WTC11 (cell line): Measurements from ENCODE around the gene SEC61A1. TPM values are rescaled to one million over a fixed set of nuclear protein-coding genes. Genes with fewer than 3 reads are reported as not detected.

Source experiments
- ATAC-seq: fragments of 200-7000 bp; cut with Tn5 transposase; 2 replicates; pipeline ENCODE4 v1.10.0; 2021; ENCODE audit warnings: mild to moderate bottlenecking, moderate library complexity
- CTCF ChIA-PET: fragments of 300-600 bp; sonication (Branson Sonifier 250); formaldehyde crosslinking; loops from one replicate; lab custom pipeline; 2021; ENCODE audit warnings: antibody characterized with exemption; lab: Charles Lee
- POLR2A ChIA-PET: fragments of 350-600 bp; sonication (Branson Sonifier 250); formaldehyde crosslinking; loops from one replicate; lab custom pipeline; 2021; ENCODE audit warnings: antibody characterized with exemption; lab: Charles Lee
- DNase-seq: peaks from one replicate; pipeline ENCODE4 v3.0.0; 2021; ENCODE audit warnings: low spot score
- H3K27ac Mint-ChIP-seq: 2 replicates; pipeline ENCODE4 v1.8.0; 2021; ENCODE audit warnings: mixed read lengths
- H3K27me3 Mint-ChIP-seq: 2 replicates; pipeline ENCODE4 v1.8.0; 2021; ENCODE audit warnings: low read depth, mild to moderate bottlenecking, moderate library complexity, mixed read lengths
- H3K36me3 Mint-ChIP-seq: 2 replicates; pipeline ENCODE4 v1.8.0; 2021; ENCODE audit warnings: mixed read lengths
- H3K4me1 Mint-ChIP-seq: 2 replicates; pipeline ENCODE4 v1.8.0; 2022; ENCODE audit warnings: mixed read lengths
- H3K4me3 Mint-ChIP-seq: 2 replicates; pipeline ENCODE4 v1.8.0; 2021; ENCODE audit warnings: mild to moderate bottlenecking, moderate library complexity, mixed read lengths
- H3K9me3 Mint-ChIP-seq: 2 replicates; pipeline ENCODE4 v1.8.0; 2021; ENCODE audit warnings: mixed read lengths
- ATF1 ChIP-seq: sonication (generic); formaldehyde crosslinking; IDR thresholded peaks from 2 replicates; pipeline ENCODE4 v1.8.1; 2023; ENCODE audit warnings: mild to moderate bottlenecking, moderate library complexity, missing genetic modification reagents
- ELF4 ChIP-seq: sonication (generic); formaldehyde crosslinking; IDR thresholded peaks from 2 replicates; pipeline ENCODE4 v1.8.1; 2022; ENCODE audit warnings: low read depth, mild to moderate bottlenecking, moderate library complexity, missing genetic modification reagents
- FOXJ3 ChIP-seq: sonication (generic); formaldehyde crosslinking; IDR thresholded peaks from 2 replicates; pipeline ENCODE4 v1.9.0; 2021; ENCODE audit warnings: missing genetic modification reagents, mild to moderate bottlenecking, borderline replicate concordance
- FOXP1 ChIP-seq: sonication (generic); formaldehyde crosslinking; IDR thresholded peaks from 2 replicates; pipeline ENCODE4 v1.8.0; 2022; ENCODE audit warnings: missing genetic modification reagents, mild to moderate bottlenecking, moderate library complexity, borderline replicate concordance
- GABPB1 ChIP-seq: sonication (generic); formaldehyde crosslinking; IDR thresholded peaks from 2 replicates; pipeline ENCODE4 v1.8.1; 2023; ENCODE audit warnings: mild to moderate bottlenecking, missing genetic modification reagents
- IRF2 ChIP-seq: sonication (generic); formaldehyde crosslinking; IDR thresholded peaks from 2 replicates; pipeline ENCODE4 v1.8.0; 2022; ENCODE audit warnings: low read depth, missing genetic modification reagents, borderline replicate concordance
- JAZF1 ChIP-seq: fragments of 250-450 bp; sonication (Bioruptor Pico); IDR thresholded peaks from 2 replicates; pipeline ENCODE4 v1.9.0; 2021; ENCODE audit warnings: moderate library complexity, mild to moderate bottlenecking, inconsistent platforms
- NFE2L1 ChIP-seq: sonication (generic); formaldehyde crosslinking; IDR thresholded peaks from 2 replicates; pipeline ENCODE4 v1.8.1; 2023; ENCODE audit warnings: missing genetic modification reagents
- NR1H2 ChIP-seq: sonication (generic); formaldehyde crosslinking; IDR thresholded peaks from 2 replicates; pipeline ENCODE4 v1.9.0; 2021; ENCODE audit warnings: mild to moderate bottlenecking, moderate library complexity, missing genetic modification reagents
- NR3C1 ChIP-seq: sonication (generic); formaldehyde crosslinking; conservative IDR thresholded peaks from 2 replicates; pipeline ENCODE4 v1.8.1; 2023; ENCODE audit warnings: low read depth, mild to moderate bottlenecking, missing genetic modification reagents
- SMAD4 ChIP-seq: sonication (generic); formaldehyde crosslinking; IDR thresholded peaks from 2 replicates; pipeline ENCODE4 v1.8.0; 2022; ENCODE audit warnings: mild to moderate bottlenecking, missing genetic modification reagents
- SP1 ChIP-seq: sonication (generic); formaldehyde crosslinking; conservative IDR thresholded peaks from 2 replicates; pipeline ENCODE4 v1.8.1; 2022; ENCODE audit warnings: missing genetic modification reagents
- TCF7 ChIP-seq: sonication (generic); formaldehyde crosslinking; IDR thresholded peaks from 2 replicates; pipeline ENCODE4 v1.8.0; 2022; ENCODE audit warnings: mild to moderate bottlenecking, low read depth, missing genetic modification reagents, moderate library complexity
- ZNF423 ChIP-seq: fragments of 250-450 bp; sonication (Bioruptor Pico); IDR thresholded peaks from 2 replicates; pipeline ENCODE4 v2.1.2; 2022; ENCODE audit warnings: mild to moderate bottlenecking, moderate library complexity
- total RNA-seq: library from RNA; stranded (reverse); gene quantifications from 3 replicates; pipeline ENCODE4 v1.2.3, GENCODE V29; 2021
- TF ChIP-seq, protein P1 (sequence below): sonication (generic); formaldehyde crosslinking; IDR thresholded peaks from 2 replicates; pipeline ENCODE4 v1.8.1; 2023; ENCODE audit warnings: mild to moderate bottlenecking, missing genetic modification reagents, moderate library complexity
- TF ChIP-seq, protein P2 (sequence below): fragments of 250-450 bp; sonication (Bioruptor Pico); conservative IDR thresholded peaks from 2 replicates; pipeline ENCODE4 v1.9.0; 2021; ENCODE audit warnings: mild to moderate bottlenecking
- TF ChIP-seq, protein P3 (sequence below): fragments of 250-450 bp; sonication (Bioruptor Pico); IDR thresholded peaks from 2 replicates; pipeline ENCODE4 v2.1.2; 2022; ENCODE audit warnings: mild to moderate bottlenecking, moderate library complexity
- TF ChIP-seq, protein P4 (sequence below): sonication (generic); formaldehyde crosslinking; IDR thresholded peaks from 2 replicates; pipeline ENCODE4 v1.8.1; 2022; ENCODE audit warnings: missing genetic modification reagents, borderline replicate concordance
- TF ChIP-seq, protein P5 (sequence below): sonication (generic); formaldehyde crosslinking; IDR thresholded peaks from 2 replicates; pipeline ENCODE4 v1.8.0; 2022; ENCODE audit warnings: mild to moderate bottlenecking, missing genetic modification reagents
- TF ChIP-seq, protein P6 (sequence below): sonication (generic); formaldehyde crosslinking; IDR thresholded peaks from 2 replicates; pipeline ENCODE4 v1.8.1; 2023; ENCODE audit warnings: mild to moderate bottlenecking, missing genetic modification reagents, moderate library complexity
- TF ChIP-seq, protein P7 (sequence below): fragments of 250-450 bp; sonication (Bioruptor Pico); IDR thresholded peaks from 2 replicates; pipeline ENCODE4 v1.9.0; 2021; ENCODE audit warnings: mild to moderate bottlenecking, borderline replicate concordance

SEC61A1 gene
- total RNA-seq, 1 experiment from 2014 or later, result 152 TPM

DNA sequence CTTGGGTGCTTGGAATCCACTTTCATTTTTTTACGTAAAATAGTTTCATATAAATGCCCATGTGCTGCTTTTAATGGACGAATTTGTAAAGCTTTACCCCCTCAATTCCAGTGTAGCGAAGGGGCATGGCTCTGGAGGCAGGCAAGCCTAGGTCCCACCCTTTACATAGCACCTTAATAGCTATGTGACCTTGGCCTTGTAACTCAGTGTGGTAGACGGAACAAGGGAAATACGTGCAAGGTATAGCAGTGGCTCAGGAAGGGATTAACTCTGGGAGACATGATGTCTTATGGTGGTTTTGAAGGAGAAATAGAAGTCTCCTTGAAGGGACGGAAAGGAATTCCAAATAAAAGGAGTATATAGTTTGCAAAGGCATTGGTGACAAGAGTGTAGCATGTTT lies 1.4 kb downstream of the SEC61A1 start:
- POLR2A ChIA-PET, result no interaction called here
- peak overlapping the region; percentile 99 for H3K4me3 Mint-ChIP-seq
- no peak for TF ChIP-seq JAZF1 (CRISPR knock-in tag)
- no peak for TF ChIP-seq IRF2 (CRISPR knock-in tag)
- TF ChIP-seq NFE2L1, result no peak
- TF ChIP-seq, protein P1, sequence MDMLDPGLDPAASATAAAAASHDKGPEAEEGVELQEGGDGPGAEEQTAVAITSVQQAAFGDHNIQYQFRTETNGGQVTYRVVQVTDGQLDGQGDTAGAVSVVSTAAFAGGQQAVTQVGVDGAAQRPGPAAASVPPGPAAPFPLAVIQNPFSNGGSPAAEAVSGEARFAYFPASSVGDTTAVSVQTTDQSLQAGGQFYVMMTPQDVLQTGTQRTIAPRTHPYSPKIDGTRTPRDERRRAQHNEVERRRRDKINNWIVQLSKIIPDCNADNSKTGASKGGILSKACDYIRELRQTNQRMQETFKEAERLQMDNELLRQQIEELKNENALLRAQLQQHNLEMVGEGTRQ (CRISPR knock-in tag), result no peak
- no peak for TF ChIP-seq ATF1
- TF ChIP-seq NR3C1 (CRISPR knock-in tag), result no peak
- no peak for TF ChIP-seq SMAD4 (CRISPR knock-in tag)
- TF ChIP-seq, protein P2, sequence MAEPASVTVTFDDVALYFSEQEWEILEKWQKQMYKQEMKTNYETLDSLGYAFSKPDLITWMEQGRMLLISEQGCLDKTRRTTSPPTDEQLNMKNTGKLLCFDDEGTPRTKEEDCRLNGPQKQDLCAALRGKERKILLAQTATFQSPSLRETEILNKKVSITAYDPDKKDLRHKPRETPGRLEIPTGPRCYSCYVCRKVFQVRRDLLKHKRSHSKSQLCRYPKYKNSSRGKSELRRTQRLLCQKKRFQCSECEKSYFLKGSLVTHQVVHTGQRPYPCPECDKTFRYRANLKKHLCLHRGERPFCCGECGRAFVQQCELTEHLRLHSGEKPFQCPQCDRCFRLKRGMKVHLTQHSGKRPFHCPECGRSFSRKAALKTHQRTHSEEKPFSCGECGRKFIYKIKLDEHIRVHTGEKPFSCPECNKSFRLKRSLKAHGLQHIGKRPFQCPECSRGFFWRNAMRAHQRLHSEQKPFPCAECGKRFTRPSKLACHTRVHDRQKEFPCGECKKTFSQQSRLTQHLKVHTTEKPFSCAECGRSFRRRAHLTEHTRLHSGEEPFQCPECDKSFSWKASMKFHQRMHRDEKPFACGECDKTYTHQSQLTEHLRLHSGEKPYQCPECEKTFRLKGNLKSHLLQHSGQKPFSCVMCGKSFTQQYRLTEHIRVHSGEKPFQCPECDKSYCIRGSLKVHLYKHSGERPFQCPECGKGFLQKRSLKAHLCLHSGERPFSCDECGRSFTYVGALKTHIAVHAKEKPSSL (CRISPR knock-in tag), result no peak
- no peak for TF ChIP-seq FOXJ3 (CRISPR knock-in tag)
- TF ChIP-seq ZNF423, result no peak
- TF ChIP-seq SP1 (CRISPR knock-in tag), result no peak
- TF ChIP-seq, protein P3, sequence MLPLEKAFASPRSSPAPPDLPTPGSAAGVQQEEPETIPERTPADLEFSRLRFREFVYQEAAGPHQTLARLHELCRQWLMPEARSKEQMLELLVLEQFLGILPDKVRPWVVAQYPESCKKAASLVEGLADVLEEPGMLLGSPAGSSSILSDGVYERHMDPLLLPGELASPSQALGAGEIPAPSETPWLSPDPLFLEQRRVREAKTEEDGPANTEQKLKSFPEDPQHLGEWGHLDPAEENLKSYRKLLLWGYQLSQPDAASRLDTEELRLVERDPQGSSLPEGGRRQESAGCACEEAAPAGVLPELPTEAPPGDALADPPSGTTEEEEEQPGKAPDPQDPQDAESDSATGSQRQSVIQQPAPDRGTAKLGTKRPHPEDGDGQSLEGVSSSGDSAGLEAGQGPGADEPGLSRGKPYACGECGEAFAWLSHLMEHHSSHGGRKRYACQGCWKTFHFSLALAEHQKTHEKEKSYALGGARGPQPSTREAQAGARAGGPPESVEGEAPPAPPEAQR (CRISPR knock-in tag), result no peak
- TF ChIP-seq, protein P4, sequence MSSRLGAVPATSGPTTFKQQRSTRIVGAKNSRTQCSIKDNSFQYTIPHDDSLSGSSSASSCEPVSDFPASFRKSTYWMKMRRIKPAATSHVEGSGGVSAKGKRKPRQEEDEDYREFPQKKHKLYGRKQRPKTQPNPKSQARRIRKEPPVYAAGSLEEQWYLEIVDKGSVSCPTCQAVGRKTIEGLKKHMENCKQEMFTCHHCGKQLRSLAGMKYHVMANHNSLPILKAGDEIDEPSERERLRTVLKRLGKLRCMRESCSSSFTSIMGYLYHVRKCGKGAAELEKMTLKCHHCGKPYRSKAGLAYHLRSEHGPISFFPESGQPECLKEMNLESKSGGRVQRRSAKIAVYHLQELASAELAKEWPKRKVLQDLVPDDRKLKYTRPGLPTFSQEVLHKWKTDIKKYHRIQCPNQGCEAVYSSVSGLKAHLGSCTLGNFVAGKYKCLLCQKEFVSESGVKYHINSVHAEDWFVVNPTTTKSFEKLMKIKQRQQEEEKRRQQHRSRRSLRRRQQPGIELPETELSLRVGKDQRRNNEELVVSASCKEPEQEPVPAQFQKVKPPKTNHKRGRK (CRISPR knock-in tag), result no peak
- no peak for TF ChIP-seq TCF7
- TF ChIP-seq, all 79 proteins: peak for 0
- DNase-seq (no peak), ATAC-seq (no peak)
- Mint-ChIP-seq H3K27ac (peak overlapping the region; percentile 5), H3K9me3 (no peaks in the 10 kb centered on the region), H3K27me3 (no peaks in the 10 kb centered on the region), H3K4me1 (peaks cover 25% of the 10 kb centered on the region), H3K36me3 (peaks cover 47% of the 10 kb centered on the region)
- CTCF ChIA-PET, result no interaction called here

DNA sequence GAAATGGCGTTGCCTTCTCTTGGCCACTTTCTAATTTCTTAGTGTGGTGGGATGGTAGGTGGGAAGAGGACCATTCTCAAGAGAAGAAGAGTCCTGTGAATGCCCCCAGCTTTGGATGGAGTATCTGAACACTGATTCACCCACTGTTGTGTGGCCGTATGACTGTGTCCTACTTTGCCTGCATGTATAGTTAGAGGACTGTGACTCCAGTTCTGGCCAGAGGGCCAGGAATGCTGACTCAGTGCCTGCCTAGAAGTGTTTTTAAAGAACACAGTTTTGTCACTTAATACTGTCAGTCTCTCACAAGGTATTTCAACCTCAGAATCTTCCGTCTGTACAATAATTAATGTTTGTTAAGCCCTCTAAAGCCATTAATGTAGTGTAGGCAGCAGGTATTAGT lies 2.1 kb downstream of the SEC61A1 start:
- no peak for ATAC-seq
- TF ChIP-seq ELF4 (CRISPR knock-in tag) (no peak), GABPB1 (CRISPR knock-in tag) (no peak), JAZF1 (CRISPR knock-in tag) (no peak), FOXP1 (CRISPR knock-in tag) (no peak), NR1H2 (CRISPR knock-in tag) (no peak)
- TF ChIP-seq, protein P5, sequence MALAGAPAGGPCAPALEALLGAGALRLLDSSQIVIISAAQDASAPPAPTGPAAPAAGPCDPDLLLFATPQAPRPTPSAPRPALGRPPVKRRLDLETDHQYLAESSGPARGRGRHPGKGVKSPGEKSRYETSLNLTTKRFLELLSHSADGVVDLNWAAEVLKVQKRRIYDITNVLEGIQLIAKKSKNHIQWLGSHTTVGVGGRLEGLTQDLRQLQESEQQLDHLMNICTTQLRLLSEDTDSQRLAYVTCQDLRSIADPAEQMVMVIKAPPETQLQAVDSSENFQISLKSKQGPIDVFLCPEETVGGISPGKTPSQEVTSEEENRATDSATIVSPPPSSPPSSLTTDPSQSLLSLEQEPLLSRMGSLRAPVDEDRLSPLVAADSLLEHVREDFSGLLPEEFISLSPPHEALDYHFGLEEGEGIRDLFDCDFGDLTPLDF (CRISPR knock-in tag), result no peak
- TF ChIP-seq, protein P6, sequence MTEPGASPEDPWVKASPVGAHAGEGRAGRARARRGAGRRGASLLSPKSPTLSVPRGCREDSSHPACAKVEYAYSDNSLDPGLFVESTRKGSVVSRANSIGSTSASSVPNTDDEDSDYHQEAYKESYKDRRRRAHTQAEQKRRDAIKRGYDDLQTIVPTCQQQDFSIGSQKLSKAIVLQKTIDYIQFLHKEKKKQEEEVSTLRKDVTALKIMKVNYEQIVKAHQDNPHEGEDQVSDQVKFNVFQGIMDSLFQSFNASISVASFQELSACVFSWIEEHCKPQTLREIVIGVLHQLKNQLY (CRISPR knock-in tag), result no peak
- TF ChIP-seq, protein P7, sequence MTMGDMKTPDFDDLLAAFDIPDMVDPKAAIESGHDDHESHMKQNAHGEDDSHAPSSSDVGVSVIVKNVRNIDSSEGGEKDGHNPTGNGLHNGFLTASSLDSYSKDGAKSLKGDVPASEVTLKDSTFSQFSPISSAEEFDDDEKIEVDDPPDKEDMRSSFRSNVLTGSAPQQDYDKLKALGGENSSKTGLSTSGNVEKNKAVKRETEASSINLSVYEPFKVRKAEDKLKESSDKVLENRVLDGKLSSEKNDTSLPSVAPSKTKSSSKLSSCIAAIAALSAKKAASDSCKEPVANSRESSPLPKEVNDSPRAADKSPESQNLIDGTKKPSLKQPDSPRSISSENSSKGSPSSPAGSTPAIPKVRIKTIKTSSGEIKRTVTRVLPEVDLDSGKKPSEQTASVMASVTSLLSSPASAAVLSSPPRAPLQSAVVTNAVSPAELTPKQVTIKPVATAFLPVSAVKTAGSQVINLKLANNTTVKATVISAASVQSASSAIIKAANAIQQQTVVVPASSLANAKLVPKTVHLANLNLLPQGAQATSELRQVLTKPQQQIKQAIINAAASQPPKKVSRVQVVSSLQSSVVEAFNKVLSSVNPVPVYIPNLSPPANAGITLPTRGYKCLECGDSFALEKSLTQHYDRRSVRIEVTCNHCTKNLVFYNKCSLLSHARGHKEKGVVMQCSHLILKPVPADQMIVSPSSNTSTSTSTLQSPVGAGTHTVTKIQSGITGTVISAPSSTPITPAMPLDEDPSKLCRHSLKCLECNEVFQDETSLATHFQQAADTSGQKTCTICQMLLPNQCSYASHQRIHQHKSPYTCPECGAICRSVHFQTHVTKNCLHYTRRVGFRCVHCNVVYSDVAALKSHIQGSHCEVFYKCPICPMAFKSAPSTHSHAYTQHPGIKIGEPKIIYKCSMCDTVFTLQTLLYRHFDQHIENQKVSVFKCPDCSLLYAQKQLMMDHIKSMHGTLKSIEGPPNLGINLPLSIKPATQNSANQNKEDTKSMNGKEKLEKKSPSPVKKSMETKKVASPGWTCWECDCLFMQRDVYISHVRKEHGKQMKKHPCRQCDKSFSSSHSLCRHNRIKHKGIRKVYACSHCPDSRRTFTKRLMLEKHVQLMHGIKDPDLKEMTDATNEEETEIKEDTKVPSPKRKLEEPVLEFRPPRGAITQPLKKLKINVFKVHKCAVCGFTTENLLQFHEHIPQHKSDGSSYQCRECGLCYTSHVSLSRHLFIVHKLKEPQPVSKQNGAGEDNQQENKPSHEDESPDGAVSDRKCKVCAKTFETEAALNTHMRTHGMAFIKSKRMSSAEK (CRISPR knock-in tag), result no peak
- TF ChIP-seq, protein P2 (CRISPR knock-in tag), result no peak

More for the DNA sequence above, 2.1 kb downstream of the SEC61A1 start:
- peak overlapping the region; percentile 99 for H3K4me3 Mint-ChIP-seq
- ChIA-PET CTCF (no interaction called here), POLR2A (no interaction called here)
- no peaks in the 10 kb centered on the region for H3K27me3 Mint-ChIP-seq
- DNase-seq, result no peak
- peaks cover 25% of the 10 kb centered on the region for H3K4me1 Mint-ChIP-seq
- peaks cover 54% of the 10 kb centered on the region for H3K36me3 Mint-ChIP-seq
- no peak overlapping the region for H3K27ac Mint-ChIP-seq
- no peaks in the 10 kb centered on the region for H3K9me3 Mint-ChIP-seq
